GM18861 (cell line): ENCODE results near the gene E2F2.

ENCODE experiments used
- ATAC-seq: cut with Tn5 transposase; IDR thresholded peaks from one replicate; pipeline ENCODE4 v1.9.1; 2021; ENCODE audit not compliant: unreplicated experiment

Gene E2F2, protein sequence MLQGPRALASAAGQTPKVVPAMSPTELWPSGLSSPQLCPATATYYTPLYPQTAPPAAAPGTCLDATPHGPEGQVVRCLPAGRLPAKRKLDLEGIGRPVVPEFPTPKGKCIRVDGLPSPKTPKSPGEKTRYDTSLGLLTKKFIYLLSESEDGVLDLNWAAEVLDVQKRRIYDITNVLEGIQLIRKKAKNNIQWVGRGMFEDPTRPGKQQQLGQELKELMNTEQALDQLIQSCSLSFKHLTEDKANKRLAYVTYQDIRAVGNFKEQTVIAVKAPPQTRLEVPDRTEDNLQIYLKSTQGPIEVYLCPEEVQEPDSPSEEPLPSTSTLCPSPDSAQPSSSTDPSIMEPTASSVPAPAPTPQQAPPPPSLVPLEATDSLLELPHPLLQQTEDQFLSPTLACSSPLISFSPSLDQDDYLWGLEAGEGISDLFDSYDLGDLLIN

GRCh38 chr1:23530747-23531561, at the start of gene E2F2:
TSS of gene E2F2 (minus strand) at chr1:23531233. CDS start at chr1:23530793, 440 bp downstream.
- peak; percentile 48 for ATAC-seq

DNA sequence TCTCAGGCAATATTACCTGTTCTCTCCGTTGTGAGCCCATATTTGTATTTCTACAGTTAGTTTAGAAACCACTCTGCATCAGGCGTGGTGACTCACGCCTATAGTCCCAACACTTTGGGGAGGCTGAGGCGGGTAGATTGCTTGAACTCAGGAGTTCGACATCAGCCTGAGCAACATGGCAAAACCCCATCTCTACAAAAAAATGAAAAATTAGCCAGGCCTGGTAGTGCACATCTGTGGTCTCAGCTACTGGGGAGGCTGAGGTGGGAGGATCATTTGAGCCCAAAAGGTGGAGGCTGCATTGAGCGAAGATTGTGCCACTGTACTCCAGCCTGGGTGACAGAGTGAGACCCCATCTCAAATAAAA, 47.9 kb upstream of the E2F2 start:
- no peak for ATAC-seq

DNA sequence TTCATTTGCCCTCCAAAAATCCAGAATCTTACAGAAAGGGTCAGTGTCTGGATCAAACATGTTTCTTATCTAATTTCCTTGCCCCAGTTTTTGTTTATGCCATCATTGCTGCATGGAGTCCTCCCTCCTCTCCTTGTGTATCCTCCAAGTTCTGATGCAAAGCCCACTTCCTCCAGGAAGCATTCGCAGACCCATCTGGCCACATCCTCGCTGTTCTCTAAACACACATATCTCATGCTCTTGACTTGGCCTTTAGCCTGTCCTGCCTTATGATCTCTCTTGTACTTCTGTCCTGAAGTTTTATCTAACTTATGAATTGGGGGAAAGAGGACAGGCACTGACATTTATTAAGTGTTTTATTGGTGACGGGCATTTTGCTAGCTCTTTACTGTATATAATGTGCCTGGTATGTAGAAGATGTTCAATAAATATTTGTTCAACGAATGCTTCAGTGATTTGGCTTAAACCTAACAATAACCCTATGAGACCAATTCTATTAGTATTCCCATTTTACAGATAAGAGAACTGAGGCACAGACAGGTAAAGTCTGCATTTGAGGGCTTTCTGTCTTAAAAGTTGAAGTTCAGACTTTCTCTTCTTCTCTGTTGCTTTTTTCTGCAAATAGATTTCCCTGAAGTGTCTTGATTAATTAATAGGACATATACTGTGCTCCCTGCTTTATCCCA, 47.4 kb upstream of the E2F2 start:
- ATAC-seq = no peak

- peak; percentile 80 for ATAC-seq
Measured at GRCh38 chr1:23577056-23578004, 46.3 kb upstream of the E2F2 start.

DNA sequence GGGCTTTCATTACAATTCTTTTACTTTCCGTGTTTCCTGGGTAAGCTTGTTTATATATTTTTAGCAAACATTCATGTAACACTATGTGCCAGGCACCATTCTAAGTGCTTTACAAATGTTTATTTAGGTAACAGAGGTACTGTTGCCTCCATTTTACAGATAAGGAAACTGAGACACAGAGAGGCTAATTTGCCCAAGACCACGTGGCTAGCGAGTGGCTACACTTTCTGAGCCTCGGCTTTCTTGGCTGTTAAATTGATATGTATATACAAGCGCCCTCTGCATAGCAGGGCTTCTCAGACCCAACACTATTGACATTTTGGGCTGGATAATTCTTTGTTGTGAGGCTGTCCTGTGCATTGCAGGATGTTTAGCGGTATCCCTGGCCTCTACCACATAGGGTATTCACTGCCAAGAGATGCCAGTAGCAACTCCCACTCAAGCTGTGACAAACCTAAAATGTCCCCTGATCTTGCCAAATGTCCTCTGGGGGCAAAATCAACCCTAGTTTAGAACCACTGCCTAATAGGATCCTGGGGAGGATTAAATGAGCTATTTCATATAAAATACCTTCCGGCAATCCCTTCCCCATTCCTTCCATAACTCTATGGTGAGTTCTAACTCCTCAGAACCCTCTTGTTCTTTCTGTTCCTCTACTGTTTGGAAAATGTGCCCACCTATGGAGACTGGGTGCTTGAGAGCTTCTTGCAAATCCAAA, 45.5 kb upstream of the E2F2 start:
- ATAC-seq = no peak

DNA sequence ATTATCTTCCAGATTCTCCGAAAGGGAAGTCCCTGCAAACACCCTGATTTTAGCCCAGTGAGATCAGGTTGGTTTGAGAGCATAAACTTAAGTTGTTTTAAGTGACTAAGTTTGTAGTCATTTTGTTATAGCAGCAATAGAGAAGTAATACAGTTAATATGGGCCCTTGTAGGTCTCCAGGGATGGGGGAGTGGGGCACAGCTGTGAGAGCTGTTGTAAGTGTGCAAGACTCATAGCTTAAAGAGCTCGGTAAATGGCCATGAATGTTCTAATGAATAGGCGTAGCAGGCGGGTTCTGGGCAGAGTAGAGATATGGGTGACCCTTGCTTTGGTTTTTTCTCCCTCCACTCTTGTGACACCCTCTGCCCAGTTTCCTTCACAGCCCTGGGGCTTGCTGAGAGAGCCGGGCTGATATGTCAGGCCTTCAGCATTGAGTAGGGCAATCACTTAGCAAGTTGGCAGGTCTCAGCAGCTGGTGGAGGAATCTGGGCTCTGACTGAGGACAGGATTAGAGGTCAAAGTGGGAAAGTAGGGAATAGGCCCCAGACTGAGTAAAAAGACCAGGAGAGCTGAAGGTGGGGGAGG, 44.3 kb upstream of the E2F2 start:
- ATAC-seq = no peak

GRCh38 chr1:23574265-23574754, 43.3 kb upstream of the E2F2 start:
- peak; percentile 33 for ATAC-seq

DNA sequence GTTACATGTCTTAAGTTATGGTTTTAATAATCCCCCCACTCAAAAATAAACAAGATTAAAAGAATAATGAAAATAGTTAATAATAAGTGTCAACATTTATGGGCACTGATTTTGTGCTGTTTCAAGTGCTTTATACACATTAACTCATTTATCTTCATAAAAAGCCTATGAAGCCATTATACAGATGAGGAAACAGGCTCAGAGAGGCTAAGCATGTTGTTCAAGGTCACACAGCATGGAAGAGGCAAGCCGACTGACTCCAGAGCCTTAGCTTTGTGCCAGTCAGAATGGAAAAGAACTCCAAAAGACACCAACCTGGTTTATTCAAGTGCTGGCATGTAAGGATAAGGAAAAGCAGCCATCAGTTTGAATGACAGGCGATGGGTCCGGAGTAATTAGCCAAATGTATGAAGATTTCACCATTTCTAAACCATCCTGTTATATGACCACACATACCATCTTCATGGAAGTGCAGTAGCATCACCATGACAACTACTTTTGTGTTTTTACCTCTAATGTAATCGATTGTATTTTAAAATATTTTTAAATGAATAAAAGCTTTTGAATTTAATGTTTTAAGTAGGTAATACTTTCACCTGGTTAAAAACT, 42.6 kb upstream of the E2F2 start:
- no peak for ATAC-seq

DNA sequence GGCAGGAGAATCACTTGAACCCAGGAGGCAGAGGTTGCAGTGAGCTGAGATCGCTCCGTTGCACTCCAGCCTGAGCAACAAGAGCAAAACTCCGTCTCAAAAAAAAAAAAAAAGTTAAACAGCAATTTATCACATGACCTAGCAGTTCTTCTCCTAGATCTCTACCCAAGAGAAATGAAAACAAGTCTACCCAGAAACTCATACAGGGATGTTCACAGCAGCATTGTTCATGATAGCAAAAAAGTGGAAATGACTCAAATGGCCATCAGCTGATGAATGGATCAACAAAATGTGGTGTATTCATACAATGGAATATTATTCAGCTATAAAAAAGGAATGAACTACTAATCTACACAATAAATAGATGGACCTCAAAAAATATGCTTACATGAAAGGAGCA, 40.4 kb upstream of the E2F2 start:
- no peak for ATAC-seq

DNA sequence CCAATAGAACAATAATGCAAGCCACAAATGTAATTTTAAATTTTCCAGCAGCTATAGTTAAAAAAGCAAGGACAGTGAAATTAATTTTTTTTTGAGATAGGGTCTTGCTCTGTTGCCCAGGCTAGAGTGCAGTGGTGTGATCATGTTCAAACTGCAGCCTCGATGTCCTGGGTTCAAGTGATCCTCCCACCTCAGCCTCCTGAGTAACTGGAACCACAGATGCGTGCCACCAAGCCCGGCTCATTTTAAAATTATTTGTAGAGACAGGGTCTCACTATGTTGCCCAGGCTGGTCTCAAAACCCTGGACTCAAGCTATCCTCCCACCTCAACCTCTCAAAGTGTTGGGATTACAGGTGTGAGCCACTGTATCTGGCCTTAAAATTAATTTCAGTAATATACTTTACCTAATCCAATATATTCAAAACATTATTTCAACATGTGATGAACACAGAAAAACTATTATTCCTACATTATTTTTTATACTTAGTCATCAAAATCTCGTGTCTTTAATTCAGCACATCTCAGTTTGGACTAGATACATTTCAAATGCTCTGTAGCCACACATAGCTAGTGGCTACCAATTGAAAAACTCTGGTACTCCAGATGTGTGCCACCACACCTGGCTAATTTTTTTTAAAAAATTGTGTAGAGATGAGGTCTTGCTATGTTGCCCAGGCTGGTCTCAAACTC, 39.1 kb upstream of the E2F2 start:
- no peak for ATAC-seq

DNA sequence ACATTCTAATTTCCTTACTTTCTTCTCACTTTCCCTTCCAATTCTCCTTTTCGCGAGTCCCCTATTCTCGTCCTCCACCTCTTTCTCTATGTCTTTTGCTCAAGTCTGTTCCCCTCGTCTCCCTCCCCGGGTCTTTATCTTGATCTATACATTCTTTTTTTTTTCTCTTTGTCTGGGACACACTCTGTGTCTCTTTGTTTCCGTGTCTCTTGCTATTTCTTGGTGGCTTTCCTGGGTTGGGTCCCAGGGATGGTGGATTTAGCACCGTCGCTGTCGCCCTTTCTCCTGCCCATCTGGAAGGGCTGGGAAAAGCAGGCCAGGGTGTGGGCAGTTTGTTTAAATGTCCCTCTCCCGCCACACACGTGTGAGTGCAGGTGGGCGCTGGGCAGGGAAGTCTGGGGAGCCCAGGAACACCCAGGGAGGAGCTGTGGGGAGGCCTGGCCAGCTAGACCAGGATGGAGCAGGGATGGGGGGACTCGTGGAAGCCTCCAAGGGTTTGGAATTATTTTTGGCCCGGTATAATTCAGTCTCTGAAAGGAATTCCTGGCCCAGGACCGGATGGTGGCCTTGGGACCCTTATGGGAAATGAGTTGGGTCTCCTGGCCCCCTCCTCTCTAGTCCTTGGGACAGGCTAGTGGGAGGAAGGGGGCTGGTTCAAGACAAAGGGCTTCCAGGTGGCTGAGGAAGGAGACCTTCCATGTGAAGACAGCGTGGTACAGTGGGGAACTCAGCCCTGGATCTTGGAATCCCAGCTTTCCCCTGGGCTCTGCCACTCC, 37.8 kb upstream of the E2F2 start:
- ATAC-seq = no peak

- no peak for ATAC-seq
Measured at GRCh38 chr1:23567996-23568607, 37.1 kb upstream of the E2F2 start.

DNA sequence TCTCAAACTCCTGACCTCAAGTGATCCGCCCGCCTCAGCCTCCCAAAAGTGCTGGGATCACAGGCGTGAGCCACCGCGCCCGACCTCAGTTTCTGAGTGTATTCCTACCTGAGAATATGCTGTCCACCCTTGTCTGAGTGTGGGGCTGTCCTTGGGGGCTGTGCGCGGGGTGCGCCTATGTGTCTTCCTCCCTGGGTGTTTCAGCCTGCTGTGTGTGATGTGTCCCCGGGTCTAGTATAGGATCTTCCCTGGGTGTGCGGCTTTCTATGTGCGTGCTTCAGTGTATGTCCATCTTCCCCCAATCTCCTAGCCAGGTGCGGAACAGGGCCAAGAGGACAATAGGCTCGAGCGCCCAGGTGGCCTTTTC, 36.6 kb upstream of the E2F2 start:
- no peak for ATAC-seq

DNA sequence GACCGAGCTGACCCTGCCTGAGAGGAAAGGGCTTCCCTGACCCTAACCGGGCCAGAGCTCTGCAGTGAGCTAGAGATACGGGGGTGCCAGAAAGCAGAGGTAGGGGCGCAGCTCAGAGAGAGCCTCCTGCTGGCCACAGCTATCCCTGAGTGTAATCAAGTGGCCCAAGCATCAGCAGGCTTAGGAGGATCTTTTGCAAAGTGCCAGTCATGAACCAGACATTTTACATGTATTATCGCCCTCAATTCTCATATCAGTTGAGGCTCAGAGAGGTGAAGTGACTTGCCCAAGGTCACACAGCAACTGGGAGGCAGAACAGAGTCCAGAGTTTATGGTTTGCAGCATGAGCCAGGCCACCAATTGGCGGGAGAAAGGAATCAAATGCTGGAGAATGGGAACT, 35.3 kb upstream of the E2F2 start:
- ATAC-seq = no peak

DNA sequence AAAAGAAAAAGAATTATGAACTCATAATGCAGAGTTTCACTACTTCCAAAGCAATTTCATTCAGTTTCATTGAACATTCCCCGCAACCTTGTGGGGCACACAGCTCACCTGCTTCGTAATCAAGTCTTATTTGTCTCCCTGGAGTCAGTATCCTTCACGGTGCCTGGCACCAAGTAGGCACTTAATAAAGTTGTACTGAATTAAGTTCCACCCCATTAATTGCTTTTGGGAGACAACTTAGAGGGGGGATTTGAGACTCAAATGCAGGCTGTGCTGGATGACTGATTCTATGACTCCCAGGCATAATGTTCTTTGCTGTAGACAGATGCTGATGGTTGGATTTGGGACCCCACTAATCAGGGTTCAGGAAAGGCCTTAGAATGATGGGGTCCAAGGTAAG, 34.7 kb upstream of the E2F2 start:
- no peak for ATAC-seq

DNA sequence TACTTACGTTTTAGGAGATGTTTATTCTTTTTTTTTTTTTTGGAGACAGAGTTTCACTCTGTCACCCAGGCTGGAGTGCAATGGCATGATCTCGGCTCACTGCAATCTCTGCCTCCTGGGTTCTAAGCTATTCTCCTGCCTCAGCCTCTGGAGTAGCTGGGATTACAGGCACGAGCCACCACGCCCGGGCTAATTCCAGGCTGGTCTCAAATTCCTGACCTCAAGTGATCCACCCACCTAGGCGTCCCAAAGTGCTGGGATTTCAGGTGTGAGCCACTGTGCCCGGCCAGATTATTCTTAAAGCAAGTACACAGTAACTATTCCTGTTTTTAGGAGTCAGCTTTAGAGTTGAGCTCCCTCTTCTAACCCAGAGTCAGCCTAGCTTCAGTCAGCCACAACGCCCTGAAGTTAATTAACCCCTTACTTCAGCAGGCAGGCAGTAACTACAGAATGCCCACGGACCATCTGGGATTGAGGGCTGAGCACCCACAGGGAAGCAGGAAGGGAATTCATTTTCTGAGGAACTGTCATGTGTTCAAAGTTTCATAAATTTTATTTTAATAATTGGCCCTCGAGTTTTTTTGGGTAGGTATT, 33.6 kb upstream of the E2F2 start:
- ATAC-seq = no peak
